GM23338 (cell line): ENCODE data around the gene VEZT. TPM values are rescaled to one million over a fixed set of nuclear protein-coding genes. Genes with fewer than 3 reads are reported as not detected.

ENCODE experiments used
- ATAC-seq: fragments of 200-7000 bp; cut with Tn5 transposase; 3 replicates; pipeline ENCODE4 v1.9.1; 2020
- DNase-seq: peaks from one replicate; pipeline ENCODE4 v3.0.0-alpha.2; 2015; ENCODE audit warnings: low spot score
- H2AFZ ChIP-seq: fragments of 200-600 bp; sonication (generic); 2 replicates; pipeline ENCODE4 v1.8.0; 2016; ENCODE audit warnings: antibody characterized with exemption, mild to moderate bottlenecking, moderate library complexity
- H3F3A ChIP-seq: fragments of 200-600 bp; sonication (generic); replicated peaks from 2 replicates; pipeline ENCODE4 v1.8.0; 2017; ENCODE audit warnings: antibody characterized with exemption, mixed run types, low read depth
- H3K27ac ChIP-seq: fragments of 200-600 bp; sonication (generic); 2 replicates; pipeline ENCODE4 v1.6.1; 2016; ENCODE audit warnings: low read depth
- H3K27me3 ChIP-seq: fragments of 200-600 bp; sonication (generic); 2 replicates; pipeline ENCODE4 v1.8.0; 2016; ENCODE audit warnings: mild to moderate bottlenecking, mixed run types, moderate library complexity; ENCODE audit not compliant: insufficient read depth
- H3K36me3 ChIP-seq: fragments of 200-600 bp; sonication (generic); 2 replicates; pipeline ENCODE4 v1.8.0; 2016; ENCODE audit warnings: mild to moderate bottlenecking; ENCODE audit not compliant: insufficient read depth
- H3K4me1 ChIP-seq: fragments of 200-600 bp; sonication (generic); 2 replicates; pipeline ENCODE4 v1.8.0; 2016; ENCODE audit warnings: mild to moderate bottlenecking, moderate library complexity; ENCODE audit not compliant: insufficient read depth
- H3K4me2 ChIP-seq: fragments of 200-600 bp; sonication (generic); 2 replicates; pipeline ENCODE4 v1.7.1; 2017; ENCODE audit warnings: mixed run types
- H3K4me3 ChIP-seq: fragments of 200-600 bp; sonication (generic); 2 replicates; pipeline ENCODE4 v1.6.1; 2016; ENCODE audit warnings: mixed run types
- H3K79me2 ChIP-seq: fragments of 200-600 bp; sonication (generic); replicated peaks from 2 replicates; pipeline ENCODE4 v1.8.0; 2017; ENCODE audit warnings: mild to moderate bottlenecking; ENCODE audit not compliant: insufficient read depth
- H3K9me2 ChIP-seq: fragments of 200-600 bp; sonication (generic); 2 replicates; pipeline ENCODE4 v1.8.0; 2017; ENCODE audit not compliant: insufficient read depth
- H4K20me1 ChIP-seq: fragments of 200-600 bp; sonication (generic); replicated peaks from 2 replicates; pipeline ENCODE4 v1.8.0; 2017; ENCODE audit warnings: mild to moderate bottlenecking; ENCODE audit not compliant: insufficient read depth
- H3K27ac Mint-ChIP-seq: 2 replicates; pipeline ENCODE4 v1.8.0; 2020; ENCODE audit warnings: inconsistent platforms, mild to moderate bottlenecking, moderate library complexity, mixed read lengths
- H3K27me3 Mint-ChIP-seq: 3 replicates; pipeline ENCODE4 v1.8.0; 2022; ENCODE audit warnings: low read depth, mild to moderate bottlenecking, moderate library complexity, mixed read lengths, inconsistent platforms; ENCODE audit not compliant: insufficient read depth, poor library complexity
- H3K36me3 Mint-ChIP-seq: 3 replicates; pipeline ENCODE4 v1.8.0; 2021; ENCODE audit warnings: low read depth, mild to moderate bottlenecking, inconsistent platforms, moderate library complexity, mixed read lengths
- H3K4me1 Mint-ChIP-seq: 3 replicates; pipeline ENCODE4 v1.8.0; 2020; ENCODE audit warnings: mild to moderate bottlenecking, inconsistent platforms, mixed read lengths
- H3K4me3 Mint-ChIP-seq: 3 replicates; pipeline ENCODE4 v1.8.0; 2021; ENCODE audit warnings: moderate library complexity, mild to moderate bottlenecking, inconsistent platforms, mixed read lengths
- H3K9me3 Mint-ChIP-seq: 3 replicates; pipeline ENCODE4 v1.8.0; 2020; ENCODE audit warnings: moderate library complexity, mild to moderate bottlenecking, inconsistent platforms, mixed read lengths
- EZH2 ChIP-seq: fragments of 200-600 bp; sonication (generic); IDR thresholded peaks from one replicate; pipeline ENCODE4 v1.8.0; 2017; ENCODE audit warnings: antibody characterized with exemption, mild to moderate bottlenecking, low read depth; ENCODE audit not compliant: unreplicated experiment
- EZH2phosphoT487 ChIP-seq: fragments of 200-600 bp; sonication (generic); IDR thresholded peaks from one replicate; pipeline ENCODE4 v1.8.1; 2018; ENCODE audit warnings: antibody characterized with exemption; ENCODE audit not compliant: unreplicated experiment
- POLR2AphosphoS5 ChIP-seq: IDR thresholded peaks from 2 replicates; pipeline ENCODE4 v1.6.1; 2016; ENCODE audit warnings: antibody characterized with exemption, low read depth
- REST ChIP-seq: IDR thresholded peaks from one replicate; pipeline ENCODE4 v1.6.1; 2018; ENCODE audit warnings: antibody characterized with exemption; ENCODE audit not compliant: unreplicated experiment
- ZNF114 ChIP-seq: fragments of 250-450 bp; sonication (Bioruptor Pico); IDR thresholded peaks from 2 replicates; pipeline ENCODE4 v1.5.0; 2020; ENCODE audit warnings: mild to moderate bottlenecking, moderate library complexity
- ZNF462 ChIP-seq: fragments of 250-450 bp; sonication (Bioruptor Pico); IDR thresholded peaks from 2 replicates; pipeline ENCODE4 v1.5.0; 2020; ENCODE audit warnings: mild to moderate bottlenecking, moderate library complexity
- polyA plus RNA-seq: library from polyadenylated mRNA; unstranded; fragments of >200 nt; fragmentation: Nextera tagmentation; extraction: Ambion mirVana; gene quantifications from 2 replicates; pipeline ENCODE4 v1.2.1, GENCODE V29; 2016
- total RNA-seq: library from RNA; depleted of rRNA; stranded (reverse); fragments of >200 nt; shearing (Covaris generic); gene quantifications from 2 replicates; pipeline ENCODE4 v1.2.3, GENCODE V29; 2014
- TF ChIP-seq, protein P1 (sequence below): IDR thresholded peaks from 2 replicates; pipeline ENCODE4 v1.6.1; 2016; ENCODE audit warnings: antibody characterized with exemption

The VEZT gene
- total and polyA plus RNA-seq, 2 experiments from 2014 or later, result 34.2 to 51.5 TPM

DNA sequence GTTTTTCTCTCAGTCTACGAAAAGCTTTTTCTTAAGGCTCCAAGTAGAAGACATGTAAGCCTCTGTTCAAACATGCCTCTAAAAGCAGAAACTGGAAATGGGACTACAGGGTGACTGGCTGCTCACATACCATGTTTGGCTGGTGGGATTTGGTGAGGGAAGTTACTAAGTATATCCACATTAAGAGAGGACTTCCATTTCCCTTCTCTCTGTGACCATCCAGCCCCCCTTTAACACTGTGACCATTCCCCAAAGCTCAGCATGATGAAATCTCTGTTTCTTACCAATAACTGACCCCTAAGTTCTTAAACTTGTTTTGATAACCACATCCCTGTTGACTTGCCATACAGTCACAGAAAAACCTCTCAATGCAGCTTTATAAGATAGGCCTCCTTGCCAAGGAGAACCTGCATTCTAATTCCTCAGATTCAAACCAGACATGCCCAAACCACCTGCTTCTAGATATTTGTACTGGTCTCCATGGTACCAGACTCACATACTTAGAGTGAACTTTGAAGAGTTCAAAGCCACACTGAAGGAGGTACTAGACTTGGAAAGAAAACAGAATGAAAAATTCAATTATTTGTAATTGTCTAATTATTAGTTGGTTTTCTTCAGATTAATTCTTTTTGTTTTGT lies 102.2 kb downstream of the VEZT start (continued):
- no peak for TF ChIP-seq ZNF462
- no peak for TF ChIP-seq EZH2phosphoT487
- TF ChIP-seq ZNF114, result no peak

DNA sequence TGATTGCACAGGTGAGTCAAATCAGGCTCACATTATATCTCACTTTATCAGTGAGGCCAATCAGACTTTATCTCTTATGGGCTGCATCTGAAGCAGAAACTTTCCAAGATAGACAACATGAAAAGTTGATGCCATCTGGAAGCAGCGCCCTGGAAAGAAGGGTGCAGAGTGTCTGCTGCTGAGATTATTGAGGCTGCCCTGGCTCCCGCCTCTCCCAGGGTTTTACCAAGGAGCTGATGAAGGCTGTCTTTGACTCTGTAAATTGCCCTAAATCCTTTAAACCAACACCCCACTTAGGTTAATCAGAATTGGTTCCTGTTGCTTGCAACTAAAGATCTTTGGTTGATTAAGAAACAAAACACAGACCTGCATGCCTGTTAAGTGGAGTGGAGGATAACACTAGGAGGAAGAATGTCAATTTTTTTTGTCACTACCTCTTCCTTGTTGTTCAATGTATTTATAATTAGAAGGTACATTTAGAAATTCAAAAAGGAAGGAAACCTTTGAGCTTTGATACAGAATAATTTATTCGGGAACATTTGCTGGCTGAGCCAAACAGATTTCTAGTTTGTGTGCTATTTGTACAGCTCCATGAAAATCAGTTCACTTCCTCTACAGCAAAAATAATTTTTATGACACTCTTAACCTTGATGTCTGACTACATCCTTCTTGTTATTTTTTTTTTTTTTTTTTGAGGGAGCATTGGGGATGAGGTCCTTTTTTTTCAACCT lies 104.1 kb downstream of the VEZT start:
- no peak overlapping the region for H3K4me3 Mint-ChIP-seq
- TF ChIP-seq EZH2phosphoT487 (no peak), POLR2AphosphoS5 (no peak), EZH2 (no peak), REST (no peak)
- TF ChIP-seq, protein P1, sequence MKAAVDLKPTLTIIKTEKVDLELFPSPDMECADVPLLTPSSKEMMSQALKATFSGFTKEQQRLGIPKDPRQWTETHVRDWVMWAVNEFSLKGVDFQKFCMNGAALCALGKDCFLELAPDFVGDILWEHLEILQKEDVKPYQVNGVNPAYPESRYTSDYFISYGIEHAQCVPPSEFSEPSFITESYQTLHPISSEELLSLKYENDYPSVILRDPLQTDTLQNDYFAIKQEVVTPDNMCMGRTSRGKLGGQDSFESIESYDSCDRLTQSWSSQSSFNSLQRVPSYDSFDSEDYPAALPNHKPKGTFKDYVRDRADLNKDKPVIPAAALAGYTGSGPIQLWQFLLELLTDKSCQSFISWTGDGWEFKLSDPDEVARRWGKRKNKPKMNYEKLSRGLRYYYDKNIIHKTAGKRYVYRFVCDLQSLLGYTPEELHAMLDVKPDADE, result no peak

More for the DNA sequence above, 104.1 kb downstream of the VEZT start:
- H3K79me2 ChIP-seq, result no peaks in the 10 kb centered on the region
- no peak overlapping the region for H3K4me3 ChIP-seq
- no peaks in the 10 kb centered on the region for H3K9me2 ChIP-seq
- H3K27ac Mint-ChIP-seq, result no peak overlapping the region
- no peaks in the 10 kb centered on the region for H3K9me3 Mint-ChIP-seq
- no peaks in the 10 kb centered on the region for H3K4me1 ChIP-seq
- H3K27ac ChIP-seq, result no peak overlapping the region
- no peaks in the 10 kb centered on the region for H4K20me1 ChIP-seq
- no peaks in the 10 kb centered on the region for H3K27me3 Mint-ChIP-seq
- H3K36me3 Mint-ChIP-seq, result no peaks in the 10 kb centered on the region
- H2AFZ ChIP-seq, result peak overlapping the region; percentile 21; the same call in 1 of the 2 replicates
- no peaks in the 10 kb centered on the region for H3F3A ChIP-seq
- no peaks in the 10 kb centered on the region for H3K36me3 ChIP-seq
- no peaks in the 10 kb centered on the region for H3K4me1 Mint-ChIP-seq
- H3K4me2 ChIP-seq, result no peak overlapping the region
- DNase-seq (no peak), ATAC-seq (no peak)
- no peaks in the 10 kb centered on the region for H3K27me3 ChIP-seq
